TTC549 (cell line): ENCODE results near the gene LCP1.

Experiments
- FAIRE-seq: peaks from 2 replicates; lab custom pipeline; 2012; peaks lifted over from hg19 to GRCh38; lab: Jason Lieb, UNC

The LCP1 gene

DNA sequence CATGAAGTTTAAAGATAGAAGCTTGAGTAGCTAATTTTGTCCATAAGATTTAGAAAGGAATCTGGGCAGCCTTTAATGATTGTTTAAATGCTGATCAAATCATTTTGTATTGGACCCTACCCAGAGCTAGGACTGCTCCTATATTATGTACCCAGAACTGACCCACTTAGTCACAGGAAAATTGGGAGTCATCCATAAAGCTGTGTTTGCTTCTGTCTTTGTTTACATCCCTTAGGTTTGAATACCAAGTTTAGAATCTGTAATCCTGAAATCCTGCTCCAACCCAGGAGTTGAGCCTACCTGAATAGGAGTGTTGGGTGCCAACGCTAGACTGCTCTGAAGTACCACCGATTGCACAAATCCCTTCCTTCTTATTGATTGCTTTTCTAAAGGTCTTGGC, 23.8 kb downstream of the LCP1 start:
- FAIRE-seq, result no peak

DNA sequence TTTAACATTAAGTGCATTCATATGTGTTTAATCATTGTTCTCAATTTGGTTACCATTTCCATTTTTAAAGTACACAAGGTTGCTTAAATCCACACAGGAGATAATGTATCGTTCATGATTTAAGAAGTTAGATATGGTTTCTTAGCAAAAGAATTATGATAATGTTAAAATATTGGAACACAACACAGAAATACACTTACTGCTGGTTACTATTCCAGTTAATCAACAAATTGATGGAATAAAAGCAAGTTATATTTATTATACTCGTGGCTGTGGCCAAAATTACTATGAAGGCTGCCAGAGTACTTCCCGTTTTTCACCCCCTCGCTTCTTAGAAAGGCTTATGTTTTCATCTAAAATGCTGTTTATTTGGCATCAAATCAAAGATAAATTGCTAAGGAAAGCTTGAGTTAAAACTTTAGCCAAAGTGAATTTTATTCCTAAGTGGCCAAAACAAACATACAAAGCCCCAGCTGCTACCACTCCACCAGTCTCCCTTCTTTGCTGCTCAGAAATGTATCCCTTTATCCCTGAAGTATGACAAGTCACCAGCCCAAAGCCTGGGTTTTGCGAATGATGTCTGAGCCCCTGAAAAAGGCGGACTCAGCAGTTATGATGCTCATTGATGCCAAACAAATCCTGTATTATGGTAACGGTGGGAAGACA, 27.7 kb downstream of the LCP1 start:
- FAIRE-seq, result no peak

DNA sequence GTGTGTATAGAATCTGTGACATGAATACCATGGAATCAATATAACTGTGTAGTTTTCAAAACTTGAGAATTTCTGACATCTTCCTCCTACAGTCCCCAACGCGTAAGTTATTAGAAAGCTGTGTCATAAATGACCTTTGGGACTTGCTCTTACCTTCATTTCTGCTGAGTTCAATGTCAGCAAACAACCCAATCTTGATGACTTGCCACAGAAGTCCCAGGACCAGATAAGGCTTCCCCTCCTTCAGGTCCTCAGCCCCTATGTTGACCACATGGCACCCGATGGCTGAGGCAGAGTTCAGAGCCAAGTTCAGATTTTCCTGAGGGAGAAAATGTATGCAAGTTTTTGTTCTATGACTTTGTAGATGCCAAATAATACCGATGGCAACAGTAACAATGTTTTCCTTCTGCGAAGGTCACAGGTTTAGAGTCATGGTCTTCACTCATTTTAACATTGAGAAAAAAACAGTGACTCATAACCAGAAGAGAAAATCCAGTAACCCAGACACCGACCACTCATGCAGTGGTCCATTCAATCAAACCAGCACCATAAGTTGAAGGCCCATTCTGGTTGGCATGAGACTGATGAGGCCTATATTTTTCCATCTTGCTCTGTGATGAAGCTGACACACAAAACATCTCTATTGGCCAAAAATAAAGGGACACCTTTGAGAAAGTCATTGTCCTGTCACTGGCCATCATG, 29.2 kb downstream of the LCP1 start:
- FAIRE-seq, result no peak

DNA sequence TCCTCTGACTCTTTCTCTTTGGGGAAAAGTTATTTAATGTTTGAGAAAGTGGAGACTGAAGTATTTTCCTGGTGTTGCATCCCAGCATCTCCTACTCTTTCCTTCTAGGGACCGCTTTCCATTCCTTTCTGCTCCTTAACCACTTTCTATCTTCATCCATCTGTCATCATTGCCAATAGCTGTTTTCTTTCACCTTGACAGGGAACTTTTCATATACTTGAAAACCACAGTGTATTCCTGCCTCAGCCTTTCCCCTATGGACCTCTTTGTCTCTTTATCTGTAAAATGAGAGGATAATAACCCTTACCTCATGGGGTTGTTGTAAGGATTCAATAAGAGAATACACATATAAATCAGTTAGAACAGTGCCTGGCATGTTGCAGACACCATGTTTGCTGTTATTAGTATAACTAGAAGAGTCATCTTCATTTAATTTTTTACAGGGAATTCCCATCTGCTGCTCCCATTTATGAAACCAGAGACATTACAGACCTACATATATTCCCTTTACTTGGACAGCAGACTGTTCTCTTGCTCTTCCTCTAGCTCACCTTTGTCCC, 31.8 kb downstream of the LCP1 start:
- no peak for FAIRE-seq

- no peak for FAIRE-seq
Observed at GRCh38 chr13:46149272-46150133, 32.5 kb downstream of the LCP1 start.

- no peak for FAIRE-seq
Observed at GRCh38 chr13:46146898-46147297, 35.1 kb downstream of the LCP1 start.

DNA sequence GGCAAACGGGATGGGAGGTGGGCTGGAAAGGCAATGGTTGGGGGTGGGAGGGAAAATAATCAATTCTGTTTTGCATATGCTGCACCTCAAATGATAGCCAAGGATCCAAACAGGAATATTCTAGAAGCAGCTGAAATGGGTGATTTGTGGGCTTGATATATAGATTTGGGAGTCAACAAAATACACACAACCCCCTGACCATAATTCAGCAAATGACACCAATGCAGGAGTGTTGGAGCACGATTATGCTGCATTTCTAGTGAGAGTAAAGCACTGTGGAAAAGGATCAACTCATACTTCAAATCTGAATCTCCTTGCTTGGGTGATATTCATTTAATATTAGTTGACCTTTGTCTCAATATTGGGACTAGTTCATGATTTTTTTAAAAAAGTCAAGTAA, 36.0 kb downstream of the LCP1 start:
- FAIRE-seq, result no peak

DNA sequence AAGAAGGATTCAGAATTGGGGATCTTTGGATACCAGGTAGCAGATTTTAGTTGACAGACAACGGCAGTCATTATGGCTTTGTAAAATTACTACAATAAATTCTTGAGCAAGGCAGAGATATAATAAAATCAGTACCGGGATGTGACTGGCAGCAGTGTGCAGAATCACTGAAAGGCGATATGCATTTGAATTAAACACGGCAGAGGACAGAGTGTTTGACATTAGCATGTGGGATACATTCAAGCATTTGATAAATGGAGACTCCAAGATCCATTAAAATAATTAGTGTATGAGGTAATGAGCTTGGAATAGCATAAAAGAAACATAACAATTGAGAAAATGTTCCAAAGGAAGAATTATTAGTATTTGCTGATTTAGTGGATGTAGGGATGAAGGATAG, 36.8 kb downstream of the LCP1 start:
- no peak for FAIRE-seq

DNA sequence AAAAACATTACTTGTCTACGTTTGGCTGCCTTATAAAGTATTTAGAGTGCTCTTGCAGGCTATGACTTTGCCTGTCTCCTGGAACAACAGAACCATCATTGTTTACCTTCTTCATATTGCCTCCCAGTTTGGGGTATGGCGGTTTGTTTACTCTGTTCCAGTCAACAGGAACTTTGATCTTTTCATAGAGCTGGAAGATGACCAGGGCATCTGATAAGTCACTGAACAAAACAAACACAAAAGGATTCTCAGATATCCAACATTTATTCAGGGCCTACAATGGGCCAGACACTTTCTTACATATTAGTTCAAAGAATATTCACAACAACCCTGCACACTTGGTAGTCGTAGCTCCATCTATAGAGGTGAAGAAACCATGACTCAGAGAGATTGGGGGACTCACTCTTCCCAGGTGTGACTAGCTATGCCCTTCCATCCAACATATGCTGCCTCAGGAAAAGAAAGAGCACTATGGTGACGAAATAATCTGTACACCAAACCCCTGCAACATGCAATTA, 38.7 kb downstream of the LCP1 start:
- FAIRE-seq, result no peak

- no peak for FAIRE-seq
Observed at GRCh38 chr13:46142776-46143175, 39.2 kb downstream of the LCP1 start.

- no peak for FAIRE-seq
Observed at GRCh38 chr13:46140044-46140443, 41.9 kb downstream of the LCP1 start.

GRCh38 chr13:46137627-46138317, 44.2 kb downstream of the LCP1 start:
- FAIRE-seq, result no peak

- FAIRE-seq, result no peak
Observed at GRCh38 chr13:46136688-46137087, 45.3 kb downstream of the LCP1 start.

- no peak for FAIRE-seq
Observed at GRCh38 chr13:46134961-46135522, 46.9 kb downstream of the LCP1 start.

DNA sequence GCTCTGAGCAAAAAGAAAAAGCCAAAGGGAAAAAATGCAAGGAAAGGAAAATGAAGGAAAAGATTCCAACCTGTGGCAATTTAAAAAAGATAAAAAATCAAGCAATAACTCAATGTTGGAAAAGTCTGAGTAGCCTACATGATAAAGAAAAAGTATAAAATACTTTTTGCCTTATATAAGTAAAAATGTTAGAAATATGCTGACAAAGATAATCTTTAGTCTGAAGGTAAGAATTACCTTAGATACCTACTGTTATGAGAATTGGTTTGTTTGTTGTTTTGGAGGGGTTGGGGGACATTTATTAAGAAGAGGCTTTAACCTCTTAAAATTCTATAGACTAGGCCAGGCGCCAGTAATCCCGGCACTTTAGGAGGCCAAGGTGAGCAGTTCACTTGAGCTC, 47.5 kb downstream of the LCP1 start:
- FAIRE-seq, result no peak

- FAIRE-seq, result no peak
Observed at GRCh38 chr13:46132109-46132508, 49.9 kb downstream of the LCP1 start.

DNA sequence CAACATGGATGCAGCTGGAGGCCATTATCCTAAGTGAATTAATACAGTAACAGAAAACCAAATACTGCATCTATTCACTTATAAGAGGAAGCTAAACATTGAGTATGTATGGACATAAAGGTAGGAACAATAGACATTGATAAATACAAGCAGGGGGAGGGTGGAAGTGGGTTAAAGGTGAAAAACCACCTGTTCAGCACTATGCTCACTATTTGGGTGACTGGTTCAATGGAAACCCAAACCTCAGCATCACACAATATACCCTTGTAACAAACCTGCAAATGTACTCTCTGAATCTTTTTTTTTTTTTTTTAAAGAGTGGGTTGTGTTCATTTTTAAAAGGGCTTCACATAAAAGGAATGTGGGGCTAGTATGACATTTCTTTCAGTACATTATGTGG, 50.3 kb downstream of the LCP1 start:
- FAIRE-seq, result no peak

DNA sequence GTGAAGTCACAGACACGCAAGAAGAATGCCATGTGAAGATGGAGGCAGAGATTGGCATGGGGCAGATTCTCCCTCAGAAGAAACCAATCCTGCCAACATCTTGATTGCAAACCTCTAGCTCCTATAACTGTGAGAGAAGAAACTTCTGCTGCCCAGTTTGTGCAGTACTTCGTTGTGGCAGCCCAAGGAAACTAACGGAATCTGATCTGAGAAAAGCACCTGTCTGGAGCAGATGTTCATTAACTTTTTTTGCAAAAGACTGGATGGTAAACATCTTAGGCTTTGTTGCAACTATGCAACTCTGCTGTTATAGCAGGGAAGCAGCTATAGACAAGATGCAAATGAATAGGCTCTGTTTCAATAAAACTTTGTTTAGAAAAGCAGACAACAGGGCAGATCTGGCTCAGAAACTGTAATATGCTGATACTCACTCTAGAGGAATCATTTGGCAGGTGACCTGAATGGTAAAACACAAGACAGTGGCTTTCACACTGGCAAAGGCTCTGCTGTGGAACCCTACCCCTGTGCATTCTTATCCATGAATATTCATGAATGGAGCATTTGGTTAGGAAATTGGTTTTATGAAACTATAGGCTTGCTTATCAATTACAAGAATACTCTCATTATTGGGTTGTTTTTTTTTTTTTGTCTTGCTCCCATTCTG, 51.9 kb downstream of the LCP1 start:
- FAIRE-seq, result no peak

DNA sequence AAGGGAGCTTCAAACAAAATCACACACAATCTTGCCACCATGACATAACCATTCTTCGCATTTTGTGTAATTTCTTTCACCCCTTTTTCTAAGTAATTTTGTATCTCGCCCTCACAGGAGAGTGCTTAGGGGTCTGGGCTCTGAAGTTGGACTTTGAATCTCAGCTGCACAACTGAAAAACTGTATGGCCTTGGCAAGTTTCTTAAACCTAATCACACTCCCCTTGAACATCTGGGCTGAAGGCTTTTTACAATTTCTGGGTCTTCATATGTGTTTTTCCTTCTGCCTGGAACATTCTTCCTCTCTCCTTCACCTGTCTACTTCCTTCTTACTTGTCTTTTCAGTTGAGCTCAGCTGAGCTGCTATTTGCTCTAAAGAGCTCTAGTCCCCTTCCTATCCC, 52.9 kb downstream of the LCP1 start:
- FAIRE-seq, result no peak

DNA sequence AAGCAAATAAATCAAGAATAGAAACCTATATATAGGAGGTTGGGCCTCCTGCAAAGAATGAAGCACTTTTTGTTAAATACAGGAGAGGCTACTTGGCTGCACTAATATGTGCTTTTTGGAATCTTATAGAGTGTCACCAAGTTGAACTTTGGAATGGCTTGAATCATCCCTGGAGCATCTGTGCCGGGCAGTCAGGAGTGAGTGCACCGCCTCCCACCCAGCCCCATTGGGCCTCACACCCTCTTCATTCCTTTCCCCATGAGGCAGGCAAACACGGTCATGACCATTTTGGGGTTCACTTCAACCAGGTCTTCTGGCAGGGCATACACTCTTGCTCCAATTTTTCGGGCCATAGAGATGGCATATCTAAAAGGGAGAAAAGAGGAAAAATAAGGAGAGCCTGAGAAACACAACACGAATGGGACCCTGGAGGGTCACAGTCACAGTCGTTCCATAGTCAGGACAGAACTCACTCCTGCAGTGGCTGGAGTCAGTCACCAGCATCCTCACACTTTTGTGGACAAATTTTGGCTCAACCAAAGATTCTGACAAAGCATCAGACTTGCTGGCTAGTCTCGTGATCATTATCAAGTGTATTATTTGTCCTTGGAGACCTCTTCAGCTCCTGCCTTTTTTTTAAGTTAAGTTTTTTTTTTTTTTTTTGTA, 54.5 kb downstream of the LCP1 start:
- FAIRE-seq, result no peak
